ENCODE results near the gene ANKH.
"Not testable (repeated sequence)": the region's sequence is repeated elsewhere in the genome, so short reads cannot be mapped to it uniquely, and the experiment has no call there.

The ANKH gene

DNA sequence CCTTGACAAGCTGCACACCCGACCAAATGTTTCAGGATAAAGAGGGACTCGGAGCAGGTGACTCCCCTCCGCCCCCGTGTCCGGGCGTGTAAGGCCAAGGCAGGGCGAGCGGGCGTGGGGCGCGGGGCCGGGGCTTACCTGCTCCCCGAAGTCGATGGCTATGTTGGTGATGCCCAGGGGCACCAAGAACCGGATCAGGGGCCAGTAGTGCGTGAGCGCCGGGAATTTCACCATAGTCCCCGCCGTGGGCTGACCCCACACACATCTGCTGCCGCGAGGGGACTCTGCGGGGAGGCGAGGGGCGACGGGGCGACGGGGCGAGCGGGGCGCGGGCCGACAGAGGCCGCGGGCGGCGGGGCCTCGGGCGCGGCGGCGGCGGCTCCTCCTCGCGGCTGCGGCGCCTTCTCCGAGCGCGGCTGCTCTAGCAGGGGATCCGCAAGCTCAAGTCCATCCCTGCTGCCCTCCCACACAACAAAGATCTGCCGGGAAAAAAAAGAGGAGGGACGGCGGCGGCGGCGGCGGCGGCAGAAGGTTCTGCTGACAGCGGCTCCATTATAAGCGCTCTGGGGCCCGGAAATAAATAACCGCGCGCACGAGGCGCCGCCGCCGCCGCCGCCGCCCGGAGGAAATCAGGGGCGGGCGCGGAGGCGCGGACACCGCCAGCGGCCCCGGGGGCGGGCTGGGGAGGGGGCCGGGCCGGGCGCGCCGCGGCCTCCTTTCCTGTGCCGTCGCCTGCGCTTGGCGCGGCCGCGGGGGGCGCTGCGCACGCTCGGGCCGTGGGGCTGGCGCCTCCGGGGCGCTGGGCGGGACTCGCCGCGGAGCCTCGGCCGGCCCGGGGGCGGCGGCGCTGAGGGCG lies at the start of gene ANKH:
Gene ANKH (minus strand): TSS at position 565 of the 856 bp plus-strand sequence. CDS start 331 bp downstream, at position 234.
- peak; percentile 21 to 40 for DNase-seq

DNA sequence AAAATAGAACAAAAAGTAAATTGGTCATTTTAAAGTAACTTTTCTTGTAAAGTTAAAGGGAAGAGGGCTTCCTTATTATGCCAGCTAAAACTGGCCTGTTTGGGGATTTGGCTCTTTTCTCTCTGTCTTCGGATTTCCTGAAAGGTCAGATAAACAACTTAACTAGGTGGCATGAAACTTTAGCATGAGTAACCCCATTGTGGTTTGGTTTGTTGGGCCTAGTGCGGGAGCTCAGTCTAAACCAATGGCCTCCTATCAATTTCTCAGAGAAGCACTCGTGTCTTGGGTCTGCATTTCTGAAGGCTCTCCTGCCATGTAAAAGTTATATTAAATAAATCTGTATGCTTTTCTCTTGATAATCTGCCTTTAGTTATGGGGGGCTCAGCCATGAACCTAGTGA lies 48.5 kb upstream of the ANKH start:
- DNase-seq: no peak

DNA sequence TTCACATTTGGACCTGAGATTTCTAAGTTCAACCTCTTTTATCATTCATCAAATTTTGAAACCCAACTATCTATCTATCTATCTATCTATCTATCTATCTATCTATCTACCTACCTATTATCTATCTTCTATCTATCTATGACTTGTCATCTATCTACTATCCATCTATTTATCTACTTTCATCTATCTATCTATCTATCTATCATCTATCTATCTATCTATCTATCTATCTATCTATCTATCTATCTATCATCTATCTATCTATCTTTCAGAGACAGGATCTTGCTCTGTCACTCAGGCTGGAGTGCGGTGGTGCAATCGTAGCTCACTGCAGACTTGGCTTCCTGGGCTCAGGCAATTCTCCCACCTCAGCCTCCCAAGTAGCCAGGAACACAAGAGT lies 47.5 kb upstream of the ANKH start:
- DNase-seq: not testable (repeated sequence)

DNA sequence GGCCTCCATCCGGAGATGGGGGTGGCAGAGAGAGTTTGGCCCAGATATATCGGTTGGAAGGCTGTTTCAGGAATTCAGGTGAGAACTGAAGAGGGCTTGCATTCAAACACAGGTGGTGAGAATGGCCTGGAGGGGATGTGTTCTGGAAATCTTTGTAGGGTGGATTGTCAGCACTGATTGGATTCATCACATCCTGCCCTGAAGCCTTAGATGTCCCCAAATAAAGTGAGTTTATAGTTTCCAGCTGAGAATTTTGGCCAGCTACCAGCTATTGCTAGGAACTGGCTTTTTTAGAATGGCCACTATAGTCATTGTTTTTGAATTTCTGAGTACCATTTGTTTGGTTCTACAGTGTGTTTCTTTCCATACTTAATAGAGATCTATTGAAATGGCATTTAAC lies 46.1 kb upstream of the ANKH start:
- no peak for DNase-seq

DNA sequence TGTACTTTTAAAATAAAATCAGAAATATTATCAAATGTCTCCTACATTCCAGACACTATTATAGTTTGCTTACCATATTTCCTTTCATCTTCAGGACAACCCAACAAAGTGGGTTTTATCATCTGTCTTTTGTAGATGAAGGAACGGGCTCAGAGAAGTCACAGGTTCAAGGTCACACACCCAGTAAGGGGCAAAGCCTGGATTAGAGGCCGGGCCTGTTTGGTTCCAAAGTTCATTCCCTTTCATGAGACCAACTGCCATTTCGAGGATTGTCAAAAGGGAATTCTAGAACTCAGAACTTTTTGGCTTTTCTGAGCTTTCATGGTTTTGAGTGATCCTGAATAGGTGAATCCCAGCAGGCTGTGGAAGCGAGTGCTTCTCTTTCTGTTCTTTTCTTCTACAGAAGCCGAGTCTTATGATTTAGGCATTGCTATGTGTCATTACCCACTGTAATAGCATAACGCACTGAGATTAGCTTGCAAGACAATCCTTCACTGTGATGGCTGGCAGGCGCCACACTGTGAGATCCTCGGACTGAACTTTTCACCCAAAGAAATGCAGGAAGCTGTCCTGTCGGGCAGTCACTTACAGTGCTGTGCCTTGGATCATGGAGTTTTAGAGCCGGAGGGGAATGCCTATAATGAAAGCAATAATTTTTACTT lies 43.8 kb upstream of the ANKH start:
- DNase-seq: no peak

DNA sequence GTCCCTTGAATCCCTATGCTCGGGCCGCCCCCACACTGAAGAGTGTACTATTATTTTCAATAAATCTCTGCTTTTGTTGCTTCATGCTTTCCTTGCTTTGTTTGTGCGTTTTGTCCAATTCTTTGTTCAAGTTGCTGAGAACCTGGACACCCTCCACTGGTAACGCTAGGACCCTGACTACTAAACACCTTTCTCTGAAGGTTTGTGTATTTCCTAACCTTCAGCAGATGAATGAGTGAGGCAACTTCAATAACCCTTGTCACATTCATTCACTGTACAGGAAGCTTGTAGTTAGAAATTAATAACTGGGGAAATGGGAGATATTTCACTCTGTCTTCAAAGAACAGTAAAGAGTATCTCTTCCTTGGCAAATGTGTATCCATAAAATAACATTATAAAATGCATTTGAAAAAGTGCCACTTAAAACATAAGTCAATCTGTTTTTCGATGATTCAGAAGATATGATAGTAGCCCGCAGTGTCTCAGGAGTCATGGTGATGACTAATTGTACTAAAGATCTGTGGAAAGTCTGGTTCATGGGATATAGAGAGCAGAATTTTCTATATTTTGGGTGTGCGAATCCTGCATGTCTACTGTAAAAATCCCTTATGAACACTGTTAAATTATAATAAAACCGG lies 43.2 kb upstream of the ANKH start:
- DNase-seq: no peak

DNA sequence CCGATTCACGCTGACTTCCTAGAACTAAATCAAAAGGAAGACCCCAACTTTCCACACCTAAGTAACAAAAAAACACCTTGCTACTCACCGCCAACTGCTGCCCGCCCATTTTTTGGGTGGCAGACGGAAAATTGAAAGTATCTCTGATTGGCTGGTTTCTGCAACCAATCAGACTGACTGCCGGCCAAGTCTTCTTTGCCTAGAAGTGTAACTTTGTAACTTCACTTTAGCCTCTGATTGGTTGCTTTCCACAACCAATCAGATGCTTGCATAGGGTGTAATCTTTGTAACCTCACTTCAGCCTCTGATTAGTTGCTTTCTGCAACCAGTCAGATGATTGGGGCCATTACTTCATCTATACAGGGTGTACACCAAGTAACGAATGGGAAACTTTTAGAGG lies 42.6 kb upstream of the ANKH start:
- no peak for DNase-seq

DNA sequence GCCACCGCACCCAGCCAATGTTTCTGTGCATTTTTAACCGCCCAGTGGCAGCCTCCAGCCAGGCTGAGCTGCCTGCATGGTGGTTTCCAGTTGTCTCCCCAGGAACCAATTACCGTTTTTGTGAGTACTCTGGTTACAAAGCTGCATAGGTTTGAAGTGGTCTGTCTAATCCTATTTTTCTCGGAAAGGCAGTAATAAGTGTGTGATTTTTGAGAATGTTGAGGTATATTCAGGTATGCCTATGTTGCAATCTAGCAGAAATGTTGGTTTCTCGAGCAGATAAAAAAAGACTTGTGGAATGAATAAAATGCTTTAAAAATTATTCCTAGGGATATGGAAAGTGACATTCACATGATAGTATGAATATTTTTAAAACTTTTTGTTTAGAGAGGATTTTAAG lies 41.5 kb upstream of the ANKH start:
- DNase-seq: no peak

DNA sequence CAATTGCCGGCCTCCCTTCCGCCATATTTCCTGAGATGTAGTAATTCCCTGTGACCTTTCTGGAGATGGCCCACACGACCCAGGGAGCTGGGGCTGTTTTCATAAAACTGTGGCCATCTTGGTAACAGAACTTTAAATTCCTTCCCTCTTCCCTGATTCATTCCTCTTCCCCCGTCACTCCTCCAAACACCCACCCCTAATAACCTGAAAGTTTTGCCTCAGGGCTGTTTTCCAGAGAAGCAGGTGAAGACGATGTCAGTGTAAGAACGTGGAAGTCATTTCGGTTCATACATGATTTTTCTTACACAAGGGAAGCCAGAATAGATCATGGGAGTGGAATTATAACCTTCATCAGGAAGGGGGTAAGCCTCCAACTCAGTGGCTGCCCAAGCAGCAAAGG lies 40.6 kb upstream of the ANKH start:
- DNase-seq: no peak

DNA sequence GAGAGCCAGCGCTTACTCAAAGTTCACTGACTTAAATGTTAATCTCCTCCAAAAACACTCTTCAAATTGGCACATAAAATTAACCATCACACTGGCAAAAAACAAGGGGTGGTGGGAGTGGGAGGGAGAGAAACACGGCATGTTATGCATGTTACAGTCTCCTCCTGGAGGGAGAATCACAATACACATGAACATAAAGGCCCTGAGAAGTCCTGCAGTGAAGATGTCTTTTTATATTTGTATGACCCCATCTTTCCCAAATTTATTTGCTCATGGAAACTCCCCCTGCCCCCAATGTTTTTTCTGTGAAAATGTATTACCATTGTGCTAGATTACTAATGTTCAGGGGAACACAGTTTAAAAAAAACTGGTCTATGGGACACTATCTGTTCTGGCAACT lies 37.8 kb upstream of the ANKH start:
- no peak for DNase-seq

DNA sequence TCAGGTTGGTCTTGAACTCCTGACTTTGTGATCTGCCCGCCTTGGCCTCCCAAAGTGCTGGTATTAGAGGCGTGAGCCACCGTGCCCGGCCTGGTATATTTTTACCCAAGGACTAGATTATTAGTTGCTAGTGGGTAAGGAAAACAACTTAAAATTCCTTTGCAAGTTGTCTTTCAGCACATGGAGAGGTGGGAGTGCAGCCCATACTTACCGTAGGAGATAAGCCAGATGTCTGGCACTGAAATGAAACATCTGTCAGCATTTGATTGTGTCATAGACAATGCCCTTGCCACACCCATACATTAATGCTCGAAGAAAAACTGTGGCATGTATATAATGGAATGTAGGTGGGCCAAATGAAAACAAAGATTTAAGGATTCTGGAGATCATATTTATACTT lies 36.6 kb upstream of the ANKH start:
- DNase-seq: no peak

DNA sequence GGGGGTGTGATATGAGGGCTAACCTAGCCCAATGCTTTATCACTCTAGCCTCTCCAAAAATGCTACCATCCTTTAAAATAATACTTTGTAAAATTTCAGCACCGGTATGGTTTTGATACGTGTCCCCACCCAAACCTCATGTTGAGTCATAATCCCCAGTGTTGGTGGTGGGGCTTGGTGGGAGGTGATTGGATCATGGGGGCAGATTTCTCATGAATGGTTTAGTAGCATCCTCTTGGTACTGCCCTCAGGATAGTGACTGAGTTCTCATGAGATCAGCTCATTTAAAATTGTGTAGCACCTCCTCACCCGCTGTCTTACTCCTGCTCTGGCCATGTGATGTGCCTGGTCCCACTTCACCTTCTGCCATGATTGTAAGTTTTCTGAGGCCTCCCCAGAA lies 35.0 kb upstream of the ANKH start:
- DNase-seq: no peak

DNA sequence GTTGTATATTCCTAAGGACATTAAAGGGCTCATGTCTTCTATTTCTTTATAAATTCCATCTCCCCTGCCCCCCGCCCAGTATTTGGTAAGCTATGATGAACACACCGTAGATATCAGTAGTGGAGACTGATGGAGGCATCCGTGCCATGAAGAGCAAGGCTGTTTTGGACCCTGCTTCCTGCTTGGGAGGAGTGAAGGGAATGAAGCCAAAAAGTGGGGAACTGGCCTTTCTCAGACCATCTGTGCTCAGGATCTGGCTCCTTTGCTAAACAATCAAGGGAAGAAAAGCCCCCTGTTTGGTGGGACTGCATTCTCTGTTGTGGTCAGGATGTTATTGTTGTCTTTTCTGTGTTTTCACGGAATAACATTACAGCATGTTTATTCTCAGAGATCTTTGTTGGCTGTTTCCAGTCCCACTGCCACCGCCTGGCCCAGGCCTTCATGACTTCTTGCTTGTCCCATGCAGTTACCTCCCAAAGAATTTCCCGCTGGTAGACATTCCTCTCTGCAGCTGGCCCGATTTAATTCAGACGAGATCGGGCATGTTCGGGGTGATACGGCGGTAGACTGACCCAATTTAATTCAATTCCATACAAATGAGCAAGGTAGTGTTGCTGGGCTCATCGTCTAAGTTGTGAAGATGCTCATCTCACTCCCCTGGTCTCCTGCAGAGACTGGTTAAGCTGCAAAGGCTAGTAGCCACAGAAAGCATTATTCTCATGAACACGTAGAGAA lies 31.4 kb upstream of the ANKH start:
- no peak for DNase-seq

DNA sequence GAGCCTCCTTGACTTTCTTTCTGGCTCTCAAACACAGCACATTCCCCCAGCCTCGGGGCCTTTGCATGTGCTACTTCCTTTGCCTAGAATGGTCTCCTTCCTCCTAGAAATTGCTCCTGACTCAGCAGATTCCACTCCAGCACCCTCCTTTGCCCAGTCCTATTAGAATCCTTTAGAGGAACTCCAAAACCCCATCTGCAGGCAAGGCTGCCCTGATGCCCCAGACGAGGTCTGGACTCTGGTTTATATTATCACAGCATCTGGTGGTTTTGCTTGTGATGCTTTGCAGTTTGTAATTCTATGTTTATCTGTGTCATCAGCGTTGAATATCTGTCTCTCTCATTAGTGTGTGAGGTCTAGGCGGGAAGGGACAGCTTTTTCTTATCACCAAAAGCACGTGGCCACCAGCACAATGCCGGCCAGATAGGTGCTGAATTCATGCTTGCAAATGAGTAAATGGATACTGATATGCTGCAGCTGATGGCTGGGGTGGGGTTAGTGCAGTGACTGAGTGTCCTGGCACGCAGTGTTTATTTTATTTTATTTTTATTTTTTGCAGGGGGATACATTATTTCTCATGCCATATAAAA lies 30.0 kb upstream of the ANKH start:
- no peak for DNase-seq

DNA sequence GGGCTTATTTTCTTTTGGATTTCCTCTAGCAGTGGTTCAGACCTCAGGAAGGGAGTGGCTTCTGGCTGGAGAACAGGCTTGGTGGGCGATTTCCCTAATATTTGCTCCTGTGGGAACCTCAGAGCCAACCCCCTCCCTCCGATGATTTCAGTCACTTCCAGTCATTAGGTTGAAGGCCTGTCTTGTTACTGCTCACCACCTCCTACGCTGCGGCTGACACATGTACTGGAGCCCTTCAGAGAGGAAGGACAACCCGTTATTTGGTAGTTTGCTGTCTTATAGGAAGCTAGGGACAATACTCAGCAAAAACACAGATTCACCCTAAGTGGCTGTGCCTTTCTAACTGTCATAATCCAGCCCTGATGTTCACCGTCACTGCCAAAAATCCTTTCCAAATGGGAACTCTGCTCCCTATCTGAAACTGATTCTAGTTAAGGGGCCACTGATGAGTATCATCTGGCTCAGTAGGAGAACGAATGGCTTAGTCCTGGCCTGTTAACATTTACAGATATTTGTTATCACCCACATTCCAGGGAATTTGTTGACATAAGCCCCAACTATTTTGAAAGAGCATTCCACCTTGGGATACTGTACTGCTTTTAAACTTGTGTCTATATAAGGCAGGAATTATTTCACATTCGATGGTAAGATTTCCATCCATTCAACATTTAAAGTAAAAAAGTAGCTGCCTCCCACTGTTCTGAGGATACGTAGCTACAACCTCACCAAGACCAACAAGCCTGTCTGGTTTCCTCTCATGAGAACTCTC lies 29.3 kb upstream of the ANKH start:
- no peak for DNase-seq

DNA sequence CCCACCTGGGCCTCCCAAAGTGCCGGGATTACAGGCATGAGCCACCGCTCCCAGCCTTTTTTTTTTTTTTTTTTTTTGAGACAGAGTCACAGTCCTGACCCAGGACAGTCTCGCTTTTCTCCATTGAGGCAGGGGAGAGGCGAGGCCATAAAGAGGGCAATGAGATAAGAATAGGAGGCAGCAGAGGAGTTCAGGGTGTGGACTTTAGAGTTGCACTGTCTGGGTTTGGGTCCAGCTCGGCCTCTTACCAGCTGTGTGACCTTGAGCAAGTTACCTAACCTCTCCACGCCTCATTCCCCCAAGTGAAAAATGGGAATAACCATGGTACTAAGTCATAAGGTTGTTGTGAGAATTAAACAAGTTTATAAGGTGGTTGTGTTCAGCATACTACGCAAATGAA lies 24.6 kb upstream of the ANKH start:
- no peak for DNase-seq

DNA sequence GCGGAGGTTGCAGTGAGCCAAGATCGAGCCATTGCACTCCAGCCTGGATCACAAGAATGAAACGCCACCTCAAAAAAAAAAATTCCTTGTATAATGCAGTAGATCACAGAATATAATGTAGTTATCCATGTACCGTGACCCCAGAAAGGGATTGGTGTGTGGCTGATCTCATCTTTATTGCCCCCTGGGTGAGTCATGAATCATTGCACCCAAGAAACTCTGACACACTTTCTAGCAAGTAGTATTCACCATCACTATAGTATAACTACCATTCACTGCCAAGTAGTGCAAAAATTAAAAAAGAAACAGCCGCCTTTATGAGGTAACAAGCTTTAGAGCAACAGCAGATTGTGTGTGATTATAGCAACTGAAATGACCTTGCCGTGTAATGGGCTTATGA lies 23.7 kb upstream of the ANKH start:
- no peak for DNase-seq

DNA sequence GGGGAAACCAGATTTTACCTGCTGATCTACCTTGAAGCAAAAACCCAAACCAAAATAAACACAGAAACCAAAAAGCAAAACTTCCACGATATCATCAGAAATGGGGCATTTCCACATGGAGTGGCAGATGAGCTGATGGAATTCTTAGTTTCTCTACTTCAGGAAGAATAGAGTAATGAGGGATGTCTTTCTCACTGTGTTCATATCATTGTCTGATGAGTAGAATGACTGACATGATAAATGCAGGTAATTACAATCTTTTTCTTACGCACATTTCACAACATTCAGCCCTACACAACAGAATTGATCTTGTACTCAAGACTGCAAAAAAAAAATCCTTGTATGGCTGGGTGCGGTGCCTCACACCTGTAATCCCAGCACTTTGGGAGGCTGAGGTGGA lies 23.2 kb upstream of the ANKH start:
- no peak for DNase-seq

DNA sequence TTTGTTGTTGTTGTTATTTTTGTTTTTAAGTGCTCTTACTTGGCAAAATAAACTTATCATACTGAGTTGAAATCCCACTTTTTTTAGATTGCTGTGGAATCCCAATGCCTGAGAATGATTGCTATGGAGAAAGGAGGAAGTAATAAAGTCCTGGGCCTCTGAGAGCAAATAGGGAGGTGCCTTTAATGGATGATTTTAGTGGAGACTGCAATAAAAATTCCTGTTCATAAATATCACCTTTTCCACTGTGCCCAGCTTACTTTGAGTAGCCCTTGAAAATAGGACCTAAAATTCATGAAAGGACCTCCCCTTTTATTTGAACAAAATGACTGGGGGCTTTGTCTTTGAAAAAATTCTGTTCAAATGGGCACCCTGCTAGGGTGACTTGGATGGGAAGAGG lies 21.8 kb upstream of the ANKH start:
- DNase-seq: no peak

DNA sequence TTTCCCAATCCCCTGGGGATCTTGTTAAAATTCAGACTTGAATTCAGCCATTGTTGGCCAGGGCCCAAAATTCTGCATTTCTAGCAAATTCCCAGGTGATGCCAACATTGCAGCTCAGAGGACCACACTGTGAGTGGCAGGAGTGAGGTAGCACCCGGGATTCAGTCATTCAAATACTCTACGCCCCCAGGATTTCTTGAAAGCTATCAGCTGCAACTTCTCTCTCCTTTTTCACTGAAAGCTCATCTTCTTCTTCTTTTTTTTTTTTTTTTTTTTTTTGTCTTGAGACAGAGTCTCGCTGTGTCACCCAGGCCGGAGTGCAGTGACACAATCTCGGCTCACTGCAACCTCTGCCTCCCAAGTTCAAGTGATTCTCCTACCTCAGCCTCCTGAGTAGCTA lies 19.3 kb upstream of the ANKH start:
- no peak for DNase-seq

DNA sequence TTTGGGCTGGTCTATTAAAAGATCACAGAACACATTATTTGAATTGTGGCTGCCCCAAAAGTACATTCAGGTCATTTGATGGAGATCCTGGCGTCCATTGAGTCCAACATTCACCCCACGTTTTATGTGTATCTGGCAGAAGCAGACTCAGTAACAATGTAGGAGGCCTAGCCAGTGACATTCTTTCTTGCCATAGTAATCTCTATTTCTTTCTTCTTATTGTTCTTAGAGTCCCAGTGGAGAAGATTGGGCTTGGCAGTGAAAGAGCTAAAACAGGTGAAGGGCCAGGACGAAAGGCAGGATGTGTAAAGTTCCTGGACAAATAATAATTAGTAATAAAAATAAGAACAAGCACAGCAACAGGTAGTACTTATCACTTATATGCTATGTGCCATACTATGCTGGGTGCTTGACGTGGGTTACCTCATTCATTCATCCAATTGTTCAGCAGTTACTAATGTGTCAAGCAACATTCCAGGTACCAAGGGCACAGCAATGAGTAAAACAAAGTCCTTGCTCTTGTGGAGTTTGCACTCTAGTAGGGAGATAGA lies 12.6 kb upstream of the ANKH start:
- no peak for DNase-seq
